ENCODE results near the gene PHLDB1.

PHLDB1 gene

GRCh38 chr11:118607401-118608359, at the start of gene PHLDB1:
Gene PHLDB1, plus strand, starts transcription at chr11:118607615. Its CDS starts 6,222 bp downstream, at chr11:118613837.
- Histone ChIP-seq H3K79me2 (ENCODE audit: insufficient read depth, low read length) (no peaks in the 10 kb centered on the region), H3K9ac (ENCODE audit: low read length) (peak within 1 kb of the TSS; percentile 42; the same call in 1 of the 2 replicates), H3K4me3 (ENCODE audit: low read depth, low read length, poor library complexity, severe bottlenecking) (peak within 1 kb of the TSS; percentile 61), H3K27me3 (ENCODE audit: insufficient read depth, low read length) (peaks cover 11% of the 10 kb centered on the region; the same call in 1 of the 2 replicates), H3F3A (ENCODE audit: insufficient read depth, low read length) (no peaks in the 10 kb centered on the region), H3K9me3 (ENCODE audit: low read length) (no peaks in the 10 kb centered on the region), H3K27ac (ENCODE audit: low read depth, low read length, poor library complexity, severe bottlenecking) (no peak within 1 kb of the TSS), H3K4me2 (ENCODE audit: low read length) (peak within 1 kb of the TSS; percentile 81), H2AFZ (ENCODE audit: low read length) (no peak within 1 kb of the TSS), H4K20me1 (ENCODE audit: insufficient read depth, low read length) (no peaks in the 10 kb centered on the region), H3K4me1 (ENCODE audit: insufficient read depth, low read length, severe bottlenecking) (peaks cover 31% of the 10 kb centered on the region), H3K9me2 (ENCODE audit: low read depth, low read length) (no peaks in the 10 kb centered on the region), H3K36me3 (ENCODE audit: insufficient read depth, low read length) (no peaks in the 10 kb centered on the region)
- TF ChIP-seq EZH2 (IDR thresholded peaks at IDR 0.05; ENCODE audit: borderline replicate concordance, low read length) (no peak), CTCF (IDR thresholded peaks at IDR 0.05; ENCODE audit: low read length) (peak; percentile 41)

- no peaks in the 10 kb centered on the region for H3K79me2 ChIP-seq (ENCODE audit: insufficient read depth, low read length)
- no peaks in the 10 kb centered on the region for H3K36me3 ChIP-seq (ENCODE audit: insufficient read depth, low read length)
- no peaks in the 10 kb centered on the region for H3K9me3 ChIP-seq (ENCODE audit: low read length)
- no peaks in the 10 kb centered on the region for H3F3A ChIP-seq (ENCODE audit: insufficient read depth, low read length)
- H3K9me2 ChIP-seq (ENCODE audit: low read depth, low read length) = no peaks in the 10 kb centered on the region
- H2AFZ ChIP-seq (ENCODE audit: low read length) = no peak overlapping the region
- no peak overlapping the region for H3K4me3 ChIP-seq (ENCODE audit: low read depth, low read length, poor library complexity, severe bottlenecking)
- no peak overlapping the region for H3K4me2 ChIP-seq (ENCODE audit: low read length)
- no peak overlapping the region for H3K9ac ChIP-seq (ENCODE audit: low read length)
- H3K4me1 ChIP-seq (ENCODE audit: insufficient read depth, low read length, severe bottlenecking) = peaks cover 3% of the 10 kb centered on the region
- H3K27me3 ChIP-seq (ENCODE audit: insufficient read depth, low read length) = no peaks in the 10 kb centered on the region
- H3K27ac ChIP-seq (ENCODE audit: low read depth, low read length, poor library complexity, severe bottlenecking) = no peak overlapping the region
- TF ChIP-seq EZH2 (IDR thresholded peaks at IDR 0.05; ENCODE audit: borderline replicate concordance, low read length) (no peak), CTCF (IDR thresholded peaks at IDR 0.05; ENCODE audit: low read length) (no peak)
- H4K20me1 ChIP-seq (ENCODE audit: insufficient read depth, low read length) = no peaks in the 10 kb centered on the region
Measured at GRCh38 chr11:118560806-118561205, 46.6 kb upstream of the PHLDB1 start.

- no peak overlapping the region for H3K9ac ChIP-seq (ENCODE audit: low read length)
Measured at GRCh38 chr11:118565051-118565450, 42.4 kb upstream of the PHLDB1 start.

More at GRCh38 chr11:118565051-118565450, 42.4 kb upstream of the PHLDB1 start:
- Histone ChIP-seq H4K20me1 (ENCODE audit: insufficient read depth, low read length) (no peaks in the 10 kb centered on the region), H3K9me2 (ENCODE audit: low read depth, low read length) (no peaks in the 10 kb centered on the region), H3F3A (ENCODE audit: insufficient read depth, low read length) (no peaks in the 10 kb centered on the region), H2AFZ (ENCODE audit: low read length) (no peak overlapping the region), H3K27ac (ENCODE audit: low read depth, low read length, poor library complexity, severe bottlenecking) (no peak overlapping the region), H3K4me2 (ENCODE audit: low read length) (peak overlapping the region; percentile 36; the same call in 1 of the 2 replicates), H3K36me3 (ENCODE audit: insufficient read depth, low read length) (no peaks in the 10 kb centered on the region), H3K79me2 (ENCODE audit: insufficient read depth, low read length) (no peaks in the 10 kb centered on the region), H3K4me3 (ENCODE audit: low read depth, low read length, poor library complexity, severe bottlenecking) (no peak overlapping the region), H3K9me3 (ENCODE audit: low read length) (no peaks in the 10 kb centered on the region), H3K4me1 (ENCODE audit: insufficient read depth, low read length, severe bottlenecking) (peaks cover 3% of the 10 kb centered on the region), H3K27me3 (ENCODE audit: insufficient read depth, low read length) (no peaks in the 10 kb centered on the region)
- no peak for TF ChIP-seq EZH2 (IDR thresholded peaks at IDR 0.05; ENCODE audit: borderline replicate concordance, low read length)

All from OCI-LY1 (cell line).